Measurements from ENCODE around the gene ZNF710. TPM values are rescaled to one million over a fixed set of nuclear protein-coding genes. Genes with fewer than 3 reads are reported as not detected.
A peak's percentile ranks its signal among the peaks of the same experiment; 100 is the strongest.

The ZNF710 gene
- total and polyA plus RNA-seq, 9 of the 15 experiments (the other 6 are each of a cell fraction or from before 2014, with no cell fraction given): 0.56 to 14.2 (median 5.2) TPM

- Histone ChIP-seq H3K27ac (ENCODE audit: extremely low read depth, low read depth, low read length) (no peak overlapping the region), H3K4me3 (no peak overlapping the region), H3K9ac (ENCODE audit: insufficient read depth in 1 of 2, low read depth in 2 of 2, low read length in 2 of 2) (no peak overlapping the region), H2AFZ (ENCODE audit: low read depth, low read length) (no peak overlapping the region), H3K4me1 (replicated peaks in 1 of 2; ENCODE audit: control insufficient read depth in 2 of 2, insufficient read depth in 2 of 2, low read length in 2 of 2) (no peaks in the 10 kb centered on the region; a peak in 1 of 5 replicates), H4K20me1 (replicated peaks; ENCODE audit: control insufficient read depth, insufficient read depth, low read length) (no peaks in the 10 kb centered on the region), H3K9me3 (replicated peaks; ENCODE audit: control insufficient read depth, insufficient read depth, low read depth, low read length) (peaks cover 3% of the 10 kb centered on the region), H3K9me1 (ENCODE audit: control insufficient read depth, insufficient read depth, low read length) (no peaks in the 10 kb centered on the region), H3K36me3 (ENCODE audit: control insufficient read depth, insufficient read depth, low read length) (no peaks in the 10 kb centered on the region), H3K4me2 (ENCODE audit: insufficient read depth, low read length) (no peak overlapping the region), H3K27me3 (ENCODE audit: control insufficient read depth in 2 of 2, insufficient read depth in 2 of 2, low read length in 2 of 2) (peaks cover 2 to 6% of the 10 kb centered on the region in 2 experiments; a peak in 2 of 5 replicates), H3K79me2 (ENCODE audit: control insufficient read depth, insufficient read depth, low read length) (no peaks in the 10 kb centered on the region)
- no peak for FAIRE-seq
- in situ Hi-C loops (cut with MboI) (no loop called here), intact Hi-C loops (cut with micrococcal nuclease) (no loop called here)
- 18% methylated on average over 4 of the region's 4 CpGs for WGBS (ENCODE audit: insufficient coverage, low coverage, missing lambda C conversion rate)
- TF ChIP-seq PCBP2 (IDR thresholded peaks at IDR 0.05; ENCODE audit: low read depth, low read length, poor library complexity, severe bottlenecking) (no peak), PTRF (tag; IDR thresholded peaks at IDR 0.05) (no peak), MTA1 (IDR thresholded peaks at IDR 0.05; ENCODE audit: borderline replicate concordance) (no peak), ZNF75A (CRISPR knock-in tag; IDR thresholded peaks at IDR 0.05) (no peak), CBX2 (IDR thresholded peaks at IDR 0.05; ENCODE audit: insufficient read depth, low read length, poor library complexity, severe bottlenecking) (no peak)
- TF ChIP-seq, protein P1, sequence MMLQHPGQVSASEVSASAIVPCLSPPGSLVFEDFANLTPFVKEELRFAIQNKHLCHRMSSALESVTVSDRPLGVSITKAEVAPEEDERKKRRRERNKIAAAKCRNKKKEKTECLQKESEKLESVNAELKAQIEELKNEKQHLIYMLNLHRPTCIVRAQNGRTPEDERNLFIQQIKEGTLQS (IDR thresholded peaks at IDR 0.05): peak; percentile 8; the same call in 1 of the 2 replicates
- TF ChIP-seq, protein P1 (CRISPR knock-in tag; conservative IDR thresholded peaks at IDR 0.05): no peak
- TF ChIP-seq, protein P2, sequence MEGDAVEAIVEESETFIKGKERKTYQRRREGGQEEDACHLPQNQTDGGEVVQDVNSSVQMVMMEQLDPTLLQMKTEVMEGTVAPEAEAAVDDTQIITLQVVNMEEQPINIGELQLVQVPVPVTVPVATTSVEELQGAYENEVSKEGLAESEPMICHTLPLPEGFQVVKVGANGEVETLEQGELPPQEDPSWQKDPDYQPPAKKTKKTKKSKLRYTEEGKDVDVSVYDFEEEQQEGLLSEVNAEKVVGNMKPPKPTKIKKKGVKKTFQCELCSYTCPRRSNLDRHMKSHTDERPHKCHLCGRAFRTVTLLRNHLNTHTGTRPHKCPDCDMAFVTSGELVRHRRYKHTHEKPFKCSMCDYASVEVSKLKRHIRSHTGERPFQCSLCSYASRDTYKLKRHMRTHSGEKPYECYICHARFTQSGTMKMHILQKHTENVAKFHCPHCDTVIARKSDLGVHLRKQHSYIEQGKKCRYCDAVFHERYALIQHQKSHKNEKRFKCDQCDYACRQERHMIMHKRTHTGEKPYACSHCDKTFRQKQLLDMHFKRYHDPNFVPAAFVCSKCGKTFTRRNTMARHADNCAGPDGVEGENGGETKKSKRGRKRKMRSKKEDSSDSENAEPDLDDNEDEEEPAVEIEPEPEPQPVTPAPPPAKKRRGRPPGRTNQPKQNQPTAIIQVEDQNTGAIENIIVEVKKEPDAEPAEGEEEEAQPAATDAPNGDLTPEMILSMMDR (IDR thresholded peaks at IDR 0.05 in 2 of 3, conservative IDR thresholded peaks at IDR 0.05 in 1 of 3; ENCODE audit: insufficient read depth in 2 of 3, low read depth in 1 of 3, low read length in 3 of 3): no peak
- ATAC-seq: no peak
- no peak for DNase-seq (ENCODE audit: extremely low read depth in 1 of 4, low spot score in 3 of 4)
- POLR2A ChIA-PET: no interaction called here
- CTCF ChIA-PET (ENCODE audit: low intra/inter-chr PET ratio): no interaction called here
- BruUV-seq (replicated peaks): no TSS peak
Measured at GRCh38 chr15:89980896-89981295, 20.2 kb upstream of the ZNF710 start.

Data from K562 (cell line).